ENCODE data around the gene ASIC4.

DNA sequence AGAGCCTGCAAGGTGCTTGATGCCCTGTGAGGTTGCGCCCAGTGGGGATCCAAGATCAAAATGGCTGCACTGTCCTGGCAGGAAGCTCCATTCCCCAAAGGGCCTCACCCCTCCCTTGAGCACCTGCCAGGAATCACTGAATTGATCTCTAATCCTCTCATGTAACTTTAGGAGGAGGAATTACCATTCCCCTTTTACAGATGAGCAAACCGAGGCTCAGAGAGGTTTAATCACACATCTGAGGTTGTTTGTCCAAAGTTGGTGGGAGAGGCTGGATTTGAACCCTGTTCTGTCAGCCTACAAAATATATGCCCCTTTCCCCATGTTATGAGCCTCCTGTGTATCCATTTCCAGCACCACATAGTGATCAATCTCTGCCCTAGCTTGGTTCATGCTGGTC lies 10.5 kb downstream of the ASIC4 start:
- TF ChIP-seq, protein P1, sequence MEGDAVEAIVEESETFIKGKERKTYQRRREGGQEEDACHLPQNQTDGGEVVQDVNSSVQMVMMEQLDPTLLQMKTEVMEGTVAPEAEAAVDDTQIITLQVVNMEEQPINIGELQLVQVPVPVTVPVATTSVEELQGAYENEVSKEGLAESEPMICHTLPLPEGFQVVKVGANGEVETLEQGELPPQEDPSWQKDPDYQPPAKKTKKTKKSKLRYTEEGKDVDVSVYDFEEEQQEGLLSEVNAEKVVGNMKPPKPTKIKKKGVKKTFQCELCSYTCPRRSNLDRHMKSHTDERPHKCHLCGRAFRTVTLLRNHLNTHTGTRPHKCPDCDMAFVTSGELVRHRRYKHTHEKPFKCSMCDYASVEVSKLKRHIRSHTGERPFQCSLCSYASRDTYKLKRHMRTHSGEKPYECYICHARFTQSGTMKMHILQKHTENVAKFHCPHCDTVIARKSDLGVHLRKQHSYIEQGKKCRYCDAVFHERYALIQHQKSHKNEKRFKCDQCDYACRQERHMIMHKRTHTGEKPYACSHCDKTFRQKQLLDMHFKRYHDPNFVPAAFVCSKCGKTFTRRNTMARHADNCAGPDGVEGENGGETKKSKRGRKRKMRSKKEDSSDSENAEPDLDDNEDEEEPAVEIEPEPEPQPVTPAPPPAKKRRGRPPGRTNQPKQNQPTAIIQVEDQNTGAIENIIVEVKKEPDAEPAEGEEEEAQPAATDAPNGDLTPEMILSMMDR (IDR thresholded peaks at IDR 0.05): no peak
- TF ChIP-seq POLR2A (IDR thresholded peaks at IDR 0.05): no peak
- no peak for TF ChIP-seq EP300 (IDR thresholded peaks at IDR 0.05; ENCODE audit: low read depth)

Data from transverse colon (tissue), 3 donors.